Measurements from ENCODE around the gene CTDNEP1. TPM values are rescaled to one million over a fixed set of nuclear protein-coding genes. Genes with fewer than 3 reads are reported as not detected.
A peak's percentile ranks its signal among the peaks of the same experiment; 100 is the strongest.

Gene CTDNEP1
- total RNA-seq, 5 donors from 2014 or later (not counting 1 experiment from before 2014, with no cell fraction given): 109 to 131 (median 125) TPM

DNA sequence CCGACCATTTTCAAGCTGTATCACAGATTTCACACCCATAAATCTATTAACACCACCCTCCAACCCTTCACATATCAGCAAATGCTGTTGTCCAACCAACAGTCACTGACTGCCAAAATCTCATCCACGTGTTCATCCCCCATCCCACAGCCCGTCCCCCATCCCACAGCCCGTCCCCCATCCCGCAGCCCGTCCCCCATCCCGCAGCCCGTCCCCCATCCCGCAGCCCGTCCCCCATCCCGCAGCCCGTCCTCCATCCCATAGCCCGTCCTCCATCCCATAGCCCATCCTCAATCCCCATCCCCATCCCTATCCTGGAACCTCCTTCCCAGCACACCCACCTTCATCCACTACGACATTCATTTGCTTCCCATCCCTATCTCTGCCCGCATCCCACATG, 46.0 kb downstream of the CTDNEP1 start:
- ChIA-PET POLR2A (no interaction called here), CTCF (no interaction called here)
- ATAC-seq (replicated peaks in 1 of 4) (no peak), DNase-seq (no peak)
- Histone ChIP-seq H3K27me3 (replicated peaks in 1 of 2; ENCODE audit: control insufficient read depth in 2 of 2, extremely low read depth in 1 of 2, insufficient read depth in 2 of 2, low read length in 1 of 2) (peaks cover 0 to 2% of the 10 kb centered on the region in 2 experiments), H3K4me3 (ENCODE audit: control insufficient read depth in 1 of 2, extremely low read depth in 1 of 2, low read length in 1 of 2) (peak overlapping the region; percentile 66 to 67), H3K9me3 (no peaks in the 10 kb centered on the region), H3K36me3 (ENCODE audit: control insufficient read depth in 2 of 2, extremely low read depth in 1 of 2, insufficient read depth in 1 of 2, low read length in 1 of 2) (no peaks in the 10 kb centered on the region), H3K27ac (ENCODE audit: low read length) (peak overlapping the region; percentile 97), H3K4me1 (ENCODE audit: control insufficient read depth in 1 of 2, extremely low read depth in 1 of 2, insufficient read depth in 2 of 2, low read length in 2 of 2) (peaks cover 8 to 30% of the 10 kb centered on the region in 2 experiments)
- peak overlapping the region; percentile 86 to 93 for H3K27ac Mint-ChIP-seq
- H3K4me3 Mint-ChIP-seq: peak overlapping the region; percentile 74 to 85 (median 80)
- no peaks in the 10 kb centered on the region for H3K9me3 Mint-ChIP-seq
- H3K27me3 Mint-ChIP-seq: no peaks in the 10 kb centered on the region
- peaks cover 27 to 39% (median 35%) of the 10 kb centered on the region in 3 donors for H3K4me1 Mint-ChIP-seq
- H3K36me3 Mint-ChIP-seq: peaks cover 3% of the 10 kb centered on the region
- 83% methylated on average over 8 of the region's 15 CpGs for WGBS (ENCODE audit: insufficient coverage)

DNA sequence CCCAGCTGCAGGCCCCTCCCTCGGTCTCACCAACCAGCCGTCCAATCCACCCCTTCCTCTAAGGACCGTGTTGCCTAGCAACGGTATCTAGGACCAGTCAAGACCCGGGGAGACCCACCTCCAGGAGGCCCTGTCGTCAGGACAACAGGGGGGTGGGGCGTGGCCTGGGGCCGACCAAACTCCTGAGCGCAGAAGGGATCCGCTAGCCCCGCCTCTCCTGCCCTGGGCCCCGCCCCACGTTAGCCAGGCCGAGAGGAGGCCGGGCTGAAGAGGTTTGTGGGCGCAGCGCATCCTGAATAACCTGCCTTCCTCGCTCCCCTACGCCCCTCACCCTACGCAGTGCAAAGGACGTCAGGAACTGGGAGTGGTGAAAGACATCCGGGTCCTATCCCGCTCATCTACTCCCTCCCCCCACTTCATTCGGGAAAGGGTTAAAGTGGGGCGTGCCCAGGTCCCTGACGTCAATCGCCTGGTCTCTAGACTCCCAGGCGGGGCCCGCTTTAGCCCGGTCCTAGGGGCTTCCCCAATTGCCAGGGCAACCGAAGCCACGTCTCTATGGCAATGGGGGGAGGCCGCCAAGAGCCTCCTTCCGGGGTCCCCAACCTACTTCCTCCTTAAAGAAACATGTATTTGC, 46.6 kb downstream of the CTDNEP1 start:
- peak; percentile 85 to 90 (median 89) for ATAC-seq (replicated peaks in 1 of 4)
- Histone ChIP-seq H3K4me1 (ENCODE audit: control insufficient read depth in 1 of 2, extremely low read depth in 1 of 2, insufficient read depth in 2 of 2, low read length in 2 of 2) (peaks cover 8 to 30% of the 10 kb centered on the region in 2 experiments), H3K36me3 (ENCODE audit: control insufficient read depth in 2 of 2, extremely low read depth in 1 of 2, insufficient read depth in 1 of 2, low read length in 1 of 2) (no peaks in the 10 kb centered on the region), H3K9me3 (no peaks in the 10 kb centered on the region), H3K27me3 (replicated peaks in 1 of 2; ENCODE audit: control insufficient read depth in 2 of 2, extremely low read depth in 1 of 2, insufficient read depth in 2 of 2, low read length in 1 of 2) (peaks cover 0 to 2% of the 10 kb centered on the region in 2 experiments), H3K27ac (ENCODE audit: low read length) (peak overlapping the region; percentile 97), H3K4me3 (ENCODE audit: control insufficient read depth in 1 of 2, extremely low read depth in 1 of 2, low read length in 1 of 2) (peak overlapping the region; percentile 66 to 67)
- ChIA-PET POLR2A (interaction anchor here in 1 of 2 donors (0.5 kb wide), 1 partner anchor 111 kb away, joined by 4 read pairs; no protein-coding TSS in a partner anchor), CTCF (interaction anchor here (0.5 to 0.6 kb wide), 2 partner anchors 11 to 353 kb away, joined by 3 to 9 read pairs; no protein-coding TSS in a partner anchor)
- peaks cover 3% of the 10 kb centered on the region for H3K36me3 Mint-ChIP-seq
- peak; percentile 79 to 99 (median 98) for DNase-seq
- H3K4me3 Mint-ChIP-seq: peak overlapping the region; percentile 74 to 85 (median 80)
- peaks cover 24 to 39% (median 35%) of the 10 kb centered on the region in 3 donors for H3K4me1 Mint-ChIP-seq
- peak overlapping the region; percentile 86 to 93 for H3K27ac Mint-ChIP-seq
- no peaks in the 10 kb centered on the region for H3K9me3 Mint-ChIP-seq
- under 1% methylated on average over 25 of the region's 34 CpGs for WGBS (ENCODE audit: insufficient coverage)
- H3K27me3 Mint-ChIP-seq: no peaks in the 10 kb centered on the region

DNA sequence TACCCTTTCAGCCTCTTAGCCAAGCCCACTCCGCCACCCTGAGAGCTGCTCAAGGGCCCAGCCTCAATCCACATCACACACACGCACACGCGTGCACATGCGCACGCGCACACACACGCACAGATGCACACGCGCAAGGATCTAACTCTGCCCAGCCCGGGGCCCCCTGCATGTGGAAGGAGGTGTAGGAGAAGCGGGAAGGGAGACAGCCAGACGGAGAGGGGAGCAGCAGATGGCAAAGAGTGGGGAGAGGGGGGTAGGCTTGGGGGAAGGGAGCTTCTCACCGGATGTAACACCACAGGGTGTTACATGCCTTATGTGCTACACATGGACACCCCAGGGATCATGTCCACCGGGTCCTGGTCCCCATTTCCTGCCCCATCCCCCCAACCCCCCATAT, 47.2 kb downstream of the CTDNEP1 start:
- H3K4me3 Mint-ChIP-seq: peak overlapping the region; percentile 74 to 85 (median 80)
- ChIA-PET CTCF (interaction anchor here (0.5 to 0.6 kb wide), 3 partner anchors 12 to 352 kb away, joined by 3 to 9 read pairs (median 3); no protein-coding TSS in a partner anchor), POLR2A (interaction anchor here in 1 of 2 donors (0.5 to 0.7 kb wide), 2 partner anchors 20 to 111 kb away, joined by 3 to 4 read pairs; no protein-coding TSS in a partner anchor)
- peaks cover 3% of the 10 kb centered on the region for H3K36me3 Mint-ChIP-seq
- no peaks in the 10 kb centered on the region for H3K9me3 Mint-ChIP-seq
- WGBS (ENCODE audit: insufficient coverage): 79% methylated on average over 2 of the region's 15 CpGs
- peak overlapping the region; percentile 86 to 93 for H3K27ac Mint-ChIP-seq
- no peaks in the 10 kb centered on the region for H3K36me3 ChIP-seq (ENCODE audit: control insufficient read depth in 2 of 2, extremely low read depth in 1 of 2, insufficient read depth in 1 of 2, low read length in 1 of 2)
- H3K27me3 Mint-ChIP-seq: no peaks in the 10 kb centered on the region
- H3K27me3 ChIP-seq (replicated peaks in 1 of 2; ENCODE audit: control insufficient read depth in 2 of 2, extremely low read depth in 1 of 2, insufficient read depth in 2 of 2, low read length in 1 of 2): peaks cover 0 to 2% of the 10 kb centered on the region in 2 experiments
- peaks cover 24 to 39% (median 35%) of the 10 kb centered on the region in 3 donors for H3K4me1 Mint-ChIP-seq
- H3K4me3 ChIP-seq (ENCODE audit: control insufficient read depth in 1 of 2, extremely low read depth in 1 of 2, low read length in 1 of 2): peak overlapping the region; percentile 66 to 67
- DNase-seq (peak in 4 of 35 experiments; percentile 10 to 35 (median 17)), ATAC-seq (replicated peaks in 1 of 4) (peak in 2 of 4 experiments; percentile 6 to 8)
- no peaks in the 10 kb centered on the region for H3K9me3 ChIP-seq
- peak overlapping the region; percentile 97 for H3K27ac ChIP-seq (ENCODE audit: low read length)
- H3K4me1 ChIP-seq (ENCODE audit: control insufficient read depth in 1 of 2, extremely low read depth in 1 of 2, insufficient read depth in 2 of 2, low read length in 2 of 2): peaks cover 8 to 30% of the 10 kb centered on the region in 2 experiments

DNA sequence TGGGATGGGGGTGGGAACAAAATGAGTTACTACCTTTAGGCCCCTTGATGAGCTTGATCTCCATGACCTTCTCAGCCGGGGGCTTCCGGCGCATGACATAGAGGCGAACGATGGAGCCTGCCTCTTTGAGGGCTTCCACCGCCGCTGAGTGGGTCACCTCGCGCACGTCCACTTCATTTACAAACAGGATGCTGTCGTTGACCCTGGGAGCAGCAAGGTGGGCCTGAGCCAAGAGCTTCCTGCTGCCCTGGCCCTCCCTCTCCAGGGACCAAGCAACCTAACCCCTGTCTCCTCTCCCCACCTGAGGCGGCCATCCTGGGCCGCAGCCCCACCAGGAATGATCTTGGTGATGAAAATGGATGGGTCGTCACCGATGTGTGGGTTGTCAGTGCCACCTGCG, 48.1 kb downstream of the CTDNEP1 start:
- peaks cover 8 to 30% of the 10 kb centered on the region in 2 experiments for H3K4me1 ChIP-seq (ENCODE audit: control insufficient read depth in 1 of 2, extremely low read depth in 1 of 2, insufficient read depth in 2 of 2, low read length in 2 of 2)
- H3K9me3 Mint-ChIP-seq: no peaks in the 10 kb centered on the region
- H3K27me3 Mint-ChIP-seq: no peaks in the 10 kb centered on the region
- H3K4me3 ChIP-seq (ENCODE audit: control insufficient read depth in 1 of 2, extremely low read depth in 1 of 2, low read length in 1 of 2): no peak overlapping the region
- peaks cover 0 to under 1% of the 10 kb centered on the region in 2 experiments for H3K27me3 ChIP-seq (replicated peaks in 1 of 2; ENCODE audit: control insufficient read depth in 2 of 2, extremely low read depth in 1 of 2, insufficient read depth in 2 of 2, low read length in 1 of 2)
- no peak for DNase-seq
- ChIA-PET POLR2A (no interaction called here), CTCF (interaction anchor here in 1 of 2 donors (0.6 kb wide), 1 partner anchor 471 kb away, joined by 3 read pairs; no protein-coding TSS in a partner anchor)
- 94% methylated on average over 14 of the region's 16 CpGs for WGBS (ENCODE audit: insufficient coverage)
- H3K9me3 ChIP-seq: no peaks in the 10 kb centered on the region
- peaks cover 24 to 39% (median 35%) of the 10 kb centered on the region in 3 donors for H3K4me1 Mint-ChIP-seq
- peaks cover 3% of the 10 kb centered on the region for H3K36me3 Mint-ChIP-seq
- no peaks in the 10 kb centered on the region for H3K36me3 ChIP-seq (ENCODE audit: control insufficient read depth in 2 of 2, extremely low read depth in 1 of 2, insufficient read depth in 1 of 2, low read length in 1 of 2)
- peak overlapping the region; percentile 39 to 80 (median 74) for H3K4me3 Mint-ChIP-seq
- peak overlapping the region; percentile 97 for H3K27ac ChIP-seq (ENCODE audit: low read length)
- ATAC-seq (replicated peaks in 1 of 4): no peak
- H3K27ac Mint-ChIP-seq: peak overlapping the region; percentile 65 to 93

DNA sequence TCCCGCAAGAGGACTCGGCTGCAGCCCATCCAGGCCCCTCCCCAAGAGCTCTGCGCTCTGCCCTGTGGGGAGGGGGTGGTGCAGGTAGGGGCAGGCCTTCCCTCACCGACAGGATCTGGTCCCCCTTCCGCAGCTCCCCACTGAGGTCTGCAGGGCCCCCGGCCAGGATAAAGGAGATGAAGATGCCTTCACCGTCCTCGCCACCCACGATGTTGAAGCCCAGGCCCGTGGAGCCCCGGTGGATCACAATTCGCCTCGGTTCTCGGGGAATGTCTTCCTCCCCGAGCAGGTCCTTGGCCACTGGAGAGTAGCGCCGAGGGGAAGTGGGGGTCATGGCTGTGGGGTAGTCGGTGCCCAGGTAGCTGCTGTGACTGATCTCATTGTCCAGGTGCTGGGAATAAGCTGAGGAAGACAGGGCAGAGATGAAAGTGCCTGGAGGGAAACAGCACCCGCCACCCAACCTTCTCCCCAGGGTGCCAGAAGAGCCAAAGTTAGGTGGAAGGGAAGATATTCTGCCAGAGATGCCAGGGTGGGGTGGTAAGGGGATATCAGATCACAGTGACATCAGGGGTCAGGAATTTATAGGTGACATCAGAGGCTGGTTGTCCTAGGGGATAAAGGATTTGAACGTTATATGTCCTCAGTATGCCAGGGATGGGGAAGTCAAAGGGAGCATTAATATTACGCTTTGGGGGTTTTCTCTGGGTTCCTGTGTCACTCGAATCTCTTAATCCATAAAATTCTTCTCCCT, 54.7 kb downstream of the CTDNEP1 start:
- Histone ChIP-seq H3K27ac (ENCODE audit: low read length) (no peak overlapping the region), H3K9me3 (no peaks in the 10 kb centered on the region), H3K27me3 (replicated peaks in 1 of 2; ENCODE audit: control insufficient read depth in 2 of 2, extremely low read depth in 1 of 2, insufficient read depth in 2 of 2, low read length in 1 of 2) (no peaks in the 10 kb centered on the region), H3K36me3 (ENCODE audit: control insufficient read depth in 2 of 2, extremely low read depth in 1 of 2, insufficient read depth in 1 of 2, low read length in 1 of 2) (peaks cover 2 to 7% of the 10 kb centered on the region in 2 donors), H3K4me1 (ENCODE audit: control insufficient read depth in 1 of 2, extremely low read depth in 1 of 2, insufficient read depth in 2 of 2, low read length in 2 of 2) (no peaks in the 10 kb centered on the region), H3K4me3 (ENCODE audit: control insufficient read depth in 1 of 2, extremely low read depth in 1 of 2, low read length in 1 of 2) (no peak overlapping the region)
- ATAC-seq (replicated peaks in 1 of 4) (no peak), DNase-seq (no peak)
- CTCF ChIA-PET: no interaction called here
- Mint-ChIP-seq H3K9me3 (no peaks in the 10 kb centered on the region), H3K27me3 (no peaks in the 10 kb centered on the region), H3K4me3 (no peak overlapping the region), H3K27ac (no peak overlapping the region), H3K4me1 (no peaks in the 10 kb centered on the region), H3K36me3 (peaks cover 10% of the 10 kb centered on the region)
- WGBS (ENCODE audit: insufficient coverage): 95% methylated on average over 15 of the region's 22 CpGs
- POLR2A ChIA-PET: no interaction called here

DNA sequence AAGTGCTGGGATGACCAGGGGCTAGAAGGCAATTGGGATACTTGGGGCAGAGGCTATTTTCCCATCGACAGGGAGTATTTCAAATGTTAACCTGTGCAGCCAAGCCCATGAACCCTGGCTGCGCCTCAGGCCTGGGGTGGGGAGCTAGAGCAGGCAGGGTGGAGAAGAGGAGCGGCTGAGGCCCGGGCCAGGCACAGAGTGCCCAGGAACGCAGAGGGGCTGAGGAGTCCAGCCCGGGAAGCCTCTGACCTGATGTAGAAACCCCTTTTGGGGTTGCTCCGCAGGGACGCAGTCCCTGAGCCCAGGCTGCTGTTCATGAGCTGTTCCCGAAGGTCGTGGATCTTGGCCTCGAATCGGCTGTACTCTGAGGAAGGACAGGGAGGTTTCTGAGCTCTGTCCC, 55.6 kb downstream of the CTDNEP1 start:
- CTCF ChIA-PET: no interaction called here

More for the DNA sequence above, 55.6 kb downstream of the CTDNEP1 start:
- no peaks in the 10 kb centered on the region for H3K9me3 Mint-ChIP-seq
- Histone ChIP-seq H3K27ac (ENCODE audit: low read length) (no peak overlapping the region), H3K36me3 (ENCODE audit: control insufficient read depth in 2 of 2, extremely low read depth in 1 of 2, insufficient read depth in 1 of 2, low read length in 1 of 2) (peaks cover 2 to 7% of the 10 kb centered on the region in 2 donors), H3K27me3 (replicated peaks in 1 of 2; ENCODE audit: control insufficient read depth in 2 of 2, extremely low read depth in 1 of 2, insufficient read depth in 2 of 2, low read length in 1 of 2) (no peaks in the 10 kb centered on the region), H3K9me3 (no peaks in the 10 kb centered on the region), H3K4me1 (ENCODE audit: control insufficient read depth in 1 of 2, extremely low read depth in 1 of 2, insufficient read depth in 2 of 2, low read length in 2 of 2) (no peaks in the 10 kb centered on the region), H3K4me3 (ENCODE audit: control insufficient read depth in 1 of 2, extremely low read depth in 1 of 2, low read length in 1 of 2) (no peak overlapping the region)
- peaks cover 7% of the 10 kb centered on the region for H3K36me3 Mint-ChIP-seq
- no peak for DNase-seq
- WGBS (ENCODE audit: insufficient coverage): 87% methylated on average over 6 of the region's 12 CpGs
- no peak overlapping the region for H3K27ac Mint-ChIP-seq
- POLR2A ChIA-PET: no interaction called here
- no peaks in the 10 kb centered on the region for H3K4me1 Mint-ChIP-seq
- H3K4me3 Mint-ChIP-seq: no peak overlapping the region
- H3K27me3 Mint-ChIP-seq: no peaks in the 10 kb centered on the region
- ATAC-seq (replicated peaks in 1 of 4): no peak

All from T-cell (primary cell).